Measurements from ENCODE around the gene YIPF6. TPM values are rescaled to one million over a fixed set of nuclear protein-coding genes. Genes with fewer than 3 reads are reported as not detected.

YIPF6 gene, protein sequence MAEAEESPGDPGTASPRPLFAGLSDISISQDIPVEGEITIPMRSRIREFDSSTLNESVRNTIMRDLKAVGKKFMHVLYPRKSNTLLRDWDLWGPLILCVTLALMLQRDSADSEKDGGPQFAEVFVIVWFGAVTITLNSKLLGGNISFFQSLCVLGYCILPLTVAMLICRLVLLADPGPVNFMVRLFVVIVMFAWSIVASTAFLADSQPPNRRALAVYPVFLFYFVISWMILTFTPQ
- 32.5 and 32.7 TPM in 2 replicates for total RNA-seq

DNA sequence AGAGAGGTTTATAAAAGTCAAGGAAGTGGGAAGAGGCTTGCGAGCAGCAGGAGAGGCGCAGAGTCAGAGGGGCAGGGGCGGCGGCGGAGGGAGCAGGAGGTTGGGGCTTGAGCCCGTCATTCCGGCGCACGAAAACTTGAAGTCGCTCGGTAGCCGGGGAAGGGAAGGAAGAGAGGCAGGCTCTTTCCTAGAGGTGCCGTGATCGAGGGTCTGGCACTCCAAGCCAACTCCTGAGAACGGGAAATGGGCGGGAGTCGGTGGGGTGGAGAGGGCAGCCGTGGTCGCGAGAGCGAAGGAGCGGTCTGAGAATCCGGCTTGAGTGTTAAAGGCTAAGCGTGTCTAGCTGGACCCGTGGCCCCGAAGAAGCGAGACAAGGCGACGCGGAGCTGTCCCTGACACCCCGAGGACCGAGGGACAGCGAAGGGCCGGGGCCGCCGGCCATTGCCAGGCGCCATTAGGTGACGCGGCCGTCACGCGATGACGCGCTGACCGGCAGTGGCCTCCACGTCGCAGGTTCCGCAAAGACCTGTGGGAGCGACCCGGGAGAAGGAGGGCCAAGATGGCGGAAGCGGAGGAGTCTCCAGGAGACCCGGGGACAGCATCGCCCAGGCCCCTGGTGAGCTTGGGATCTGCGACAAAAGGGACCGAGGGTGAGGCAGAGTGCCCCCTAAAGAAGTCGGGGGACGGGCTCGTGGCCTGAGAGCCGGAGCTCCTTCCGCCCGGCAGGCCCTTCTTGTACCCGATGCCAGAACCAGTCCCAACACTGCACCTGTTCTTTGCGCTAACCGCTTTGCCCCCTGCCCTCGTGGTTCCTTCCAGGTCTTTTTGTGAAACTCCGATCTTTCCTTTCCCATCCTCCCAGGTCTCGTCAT lies at the start of gene YIPF6:
Gene YIPF6, plus strand, starts transcription at position 544 of the 872 bp plus-strand sequence. Its CDS starts 16 bp downstream, at position 560.

Small RNA genes within 50 kb of the gene (small RNA-seq; reads per million reads assigned to genes)
- gene RNU6-245P, result 0.16 reads per million

Other genes starting within 250 kb of the YIPF6 start
- 10.1 and 12.4 TPM in 2 replicates for gene OPHN1, start 65.6 kb upstream of the YIPF6 start, total RNA-seq
- gene STARD8, start 148.6 kb downstream of the YIPF6 start, total RNA-seq, result 5.0 and 8.0 TPM in 2 replicates

All from hair follicle dermal papilla cell (primary cell).